Endothelial cell of umbilical vein (primary cell): ENCODE data around the gene TDRD9. TPM values are rescaled to one million over a fixed set of nuclear protein-coding genes. Genes with fewer than 3 reads are reported as not detected.

Experiments used
- BruUV-seq: library from RNA; stranded (reverse); fragments of 400-500 nt; replicated peaks from 2 replicates; lab custom pipeline; 2021; lab: Mats Ljungman, UMichigan
- CTCF ChIA-PET: fragments of 300-600, 350-600 bp; sonication (Branson Sonifier 250); formaldehyde crosslinking; loops from one replicate; lab custom pipeline; 2021; ENCODE audit warnings: antibody characterized with exemption, inconsistent platforms; lab: Charles Lee
- POLR2A ChIA-PET: fragments of 300-600, 350-600 bp; sonication (Branson Sonifier 250); formaldehyde crosslinking; loops from one replicate; lab custom pipeline; 2021; ENCODE audit warnings: antibody characterized with exemption, inconsistent platforms; lab: Charles Lee
- DNase-seq: peaks from one replicate; pipeline ENCODE4 v3.0.0-alpha.2; 2011; ENCODE audit warnings: low read depth, low spot score
- FAIRE-seq: peaks from 2 replicates; lab custom pipeline; 2011; peaks lifted over from hg19 to GRCh38; lab: Jason Lieb, UNC
- H2AFZ ChIP-seq: 2 replicates; pipeline ENCODE4 v1.6.0; 2012; ENCODE audit warnings: low read depth, low read length, control low read depth, inconsistent platforms
- H3K27ac ChIP-seq: 2 replicates; pipeline ENCODE4 v1.5.1; 2011; ENCODE audit warnings: low read depth, mild to moderate bottlenecking, control low read depth, low read length, moderate library complexity; ENCODE audit not compliant: insufficient read depth
- H3K27me3 ChIP-seq, 2 experiments: 2 replicates each; pipeline versions ENCODE4 v1.6.0 to v1.6.1; 2011; ENCODE audit warnings: low read length in 2 of 2, mixed read lengths in 1 of 2; ENCODE audit not compliant: control insufficient read depth in 2 of 2, insufficient read depth in 2 of 2
- H3K36me3 ChIP-seq, 2 experiments: 2 replicates in 1 of 2; 3 replicates in 1 of 2; pipeline ENCODE4 v1.5.1; 2011; ENCODE audit warnings: low read length in 2 of 2, mild to moderate bottlenecking in 1 of 2, moderate library complexity in 1 of 2; ENCODE audit not compliant: control insufficient read depth in 2 of 2, insufficient read depth in 2 of 2; ENCODE audit errors: extremely low read depth in 1 of 2
- H3K4me1 ChIP-seq: 3 replicates; pipeline ENCODE4 v1.5.1; 2011; ENCODE audit warnings: mild to moderate bottlenecking, low read length; ENCODE audit not compliant: control insufficient read depth, insufficient read depth; ENCODE audit errors: extremely low read depth
- H3K4me2 ChIP-seq: 2 replicates; pipeline ENCODE4 v1.6.1; 2011; ENCODE audit warnings: low read length, control low read depth, mixed read lengths; ENCODE audit not compliant: insufficient read depth
- H3K4me3 ChIP-seq, 3 experiments: fragments of 200-600 bp in 1 of 3; sonication (generic), shearing (Covaris generic) in 1 of 3; replicated peaks in 1 of 3; 2 replicates each; pipeline ENCODE4 v1.5.1; 2011 to 2016; ENCODE audit warnings: control low read depth in 3 of 3, low read length in 3 of 3, mild to moderate bottlenecking in 2 of 3, inconsistent platforms in 1 of 3, low read depth in 1 of 3, moderate library complexity in 1 of 3; ENCODE audit not compliant: insufficient read depth in 1 of 3
- H3K79me2 ChIP-seq: 2 replicates; pipeline ENCODE4 v1.6.0; 2012; ENCODE audit warnings: low read length, inconsistent platforms; ENCODE audit not compliant: control insufficient read depth, insufficient read depth
- H3K9ac ChIP-seq: replicated peaks from 2 replicates; pipeline ENCODE3; 2011; ENCODE audit warnings: low read length, control low read depth; ENCODE audit not compliant: insufficient read depth; ENCODE audit errors: extremely low read depth
- H3K9me1 ChIP-seq: replicated peaks from 3 replicates; pipeline ENCODE4 v1.6.0; 2011; ENCODE audit warnings: mild to moderate bottlenecking, low read length; ENCODE audit not compliant: control insufficient read depth, insufficient read depth; ENCODE audit errors: extremely low read depth
- H3K9me3 ChIP-seq: replicated peaks from 2 replicates; pipeline ENCODE4 v1.5.1; 2012; ENCODE audit warnings: low read length, inconsistent platforms; ENCODE audit not compliant: control insufficient read depth, insufficient read depth
- H4K20me1 ChIP-seq: replicated peaks from 2 replicates; pipeline ENCODE3; 2011; ENCODE audit warnings: mild to moderate bottlenecking, low read length; ENCODE audit not compliant: control insufficient read depth, insufficient read depth; ENCODE audit errors: extremely low read depth
- EZH2 ChIP-seq: IDR thresholded peaks from 2 replicates; pipeline ENCODE4 v1.6.1; 2012; ENCODE audit warnings: borderline replicate concordance, low read depth, mild to moderate bottlenecking, moderate library complexity, low read length, inconsistent platforms; ENCODE audit not compliant: severe bottlenecking
- FOS ChIP-seq: IDR thresholded peaks from 2 replicates; pipeline ENCODE4 v1.6.1; 2011; ENCODE audit warnings: mild to moderate bottlenecking, low read length, moderate library complexity, borderline replicate concordance; ENCODE audit not compliant: insufficient read depth
- GATA2 ChIP-seq: IDR thresholded peaks from 2 replicates; pipeline ENCODE4 v1.7.0; 2011; ENCODE audit warnings: low read depth, mild to moderate bottlenecking, moderate library complexity, mixed read lengths, low read length; ENCODE audit not compliant: insufficient read length, insufficient read depth
- JUN ChIP-seq: IDR thresholded peaks from 2 replicates; pipeline ENCODE4 v1.6.1; 2011; ENCODE audit warnings: borderline replicate concordance, low read depth; ENCODE audit not compliant: insufficient read length, insufficient read depth
- MYC ChIP-seq: IDR thresholded peaks from one replicate; pipeline ENCODE4 v1.6.1; 2011; ENCODE audit warnings: mild to moderate bottlenecking, low read depth, low read length
- POLR2A ChIP-seq: IDR thresholded peaks from 2 replicates; pipeline ENCODE4 v1.6.1; 2012; ENCODE audit warnings: low read depth, mild to moderate bottlenecking, control low read depth, low read length
- POLR2AphosphoS5 ChIP-seq: IDR thresholded peaks from 2 replicates; pipeline ENCODE4 v1.6.1; 2012; ENCODE audit warnings: low read depth, mild to moderate bottlenecking, control low read depth, low read length, moderate library complexity; ENCODE audit not compliant: insufficient read depth
- dilution Hi-C: fragments of 300-500 bp; cut with MboI; formaldehyde crosslinking; loops from one replicate; pipeline ENCODE4 v1.15.0; 2019; ENCODE audit warnings: low sequenced_read_pairs; ENCODE audit not compliant: extremely low pct_ligation_motif_present
- intact Hi-C: fragments of 100-400 bp; cut with micrococcal nuclease; formaldehyde crosslinking; loops from one replicate; pipeline ENCODE4 v1.10.0; 2022
- polyA plus RNA-seq, 4 experiments: library from polyadenylated mRNA; depleted of rRNA in 3 of 4; stranded (reverse) in 3 of 4; unstranded in 1 of 4; fragments of >200 nt; gene quantifications; 2 replicates each; pipeline versions ENCODE4 v1.2.1 to v1.2.3, GENCODE V29; 2011 to 2012; ENCODE audit warnings: missing spikeins in 1 of 4
- total RNA-seq: library from RNA; stranded (reverse); gene quantifications from 2 replicates; pipeline ENCODE4 v1.2.3, GENCODE V29; 2021
- TF ChIP-seq, protein P1 (sequence below), 2 donors: IDR thresholded peaks; 1 replicate in 1 of 2; 2 replicates in 1 of 2; pipeline ENCODE4 v1.5.1; 2011; ENCODE audit warnings: low read length in 2 of 2, mild to moderate bottlenecking in 2 of 2, moderate library complexity in 2 of 2, control low read depth in 1 of 2, inconsistent platforms in 1 of 2, low read depth in 1 of 2; ENCODE audit not compliant: insufficient read depth in 1 of 2; ENCODE audit errors: extremely low read depth in 1 of 2
- TF ChIP-seq, protein P2 (sequence below): IDR thresholded peaks from 2 replicates; pipeline ENCODE4 v1.6.1; 2011; ENCODE audit not compliant: insufficient read depth, insufficient read length

Gene TDRD9
- total and polyA plus RNA-seq, 2 donors (not counting 3 experiments of a cell fraction or from before 2014, with no cell fraction given), result 0.52 to 1.4 TPM

DNA sequence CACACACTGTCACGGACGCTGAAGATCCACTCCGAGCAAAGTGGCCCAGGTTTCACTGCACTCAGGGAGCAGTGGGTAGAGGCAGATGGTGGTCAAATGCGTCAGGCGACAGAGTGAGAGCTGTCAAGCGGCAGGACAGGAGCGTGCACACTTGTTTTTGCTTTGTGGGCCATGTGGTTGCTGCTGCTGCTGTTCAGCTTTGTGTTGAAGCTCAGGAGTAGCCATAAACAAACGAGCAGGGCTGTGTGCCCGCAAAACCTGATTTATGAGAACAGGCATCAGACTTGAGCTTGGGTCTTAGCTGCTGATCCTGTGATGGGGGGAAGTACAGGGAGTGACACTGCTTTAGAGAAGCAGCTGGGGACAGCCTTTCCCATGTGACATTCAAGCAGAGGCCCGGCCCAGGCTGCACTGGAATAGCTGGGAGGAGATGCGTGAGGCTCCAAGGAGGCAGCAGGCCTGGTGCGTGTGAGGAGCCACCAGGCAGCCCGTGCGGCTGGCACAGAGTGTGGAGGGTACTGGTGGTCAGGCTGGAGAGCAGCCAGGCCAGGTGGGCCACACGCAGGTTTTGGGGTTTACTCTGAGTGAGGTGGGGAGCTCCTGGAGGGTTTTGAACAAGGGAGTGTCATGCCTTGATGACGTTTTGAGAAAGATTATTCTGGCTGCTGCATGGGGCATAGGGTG is 126.1 kb downstream of the TDRD9 start:
- no peaks in the 10 kb centered on the region for H3K79me2 ChIP-seq
- H3K4me1 ChIP-seq, result no peaks in the 10 kb centered on the region
- no peak for TF ChIP-seq EZH2
- TF ChIP-seq JUN, result no peak
- no peak for TF ChIP-seq POLR2A
- TF ChIP-seq, protein P1, sequence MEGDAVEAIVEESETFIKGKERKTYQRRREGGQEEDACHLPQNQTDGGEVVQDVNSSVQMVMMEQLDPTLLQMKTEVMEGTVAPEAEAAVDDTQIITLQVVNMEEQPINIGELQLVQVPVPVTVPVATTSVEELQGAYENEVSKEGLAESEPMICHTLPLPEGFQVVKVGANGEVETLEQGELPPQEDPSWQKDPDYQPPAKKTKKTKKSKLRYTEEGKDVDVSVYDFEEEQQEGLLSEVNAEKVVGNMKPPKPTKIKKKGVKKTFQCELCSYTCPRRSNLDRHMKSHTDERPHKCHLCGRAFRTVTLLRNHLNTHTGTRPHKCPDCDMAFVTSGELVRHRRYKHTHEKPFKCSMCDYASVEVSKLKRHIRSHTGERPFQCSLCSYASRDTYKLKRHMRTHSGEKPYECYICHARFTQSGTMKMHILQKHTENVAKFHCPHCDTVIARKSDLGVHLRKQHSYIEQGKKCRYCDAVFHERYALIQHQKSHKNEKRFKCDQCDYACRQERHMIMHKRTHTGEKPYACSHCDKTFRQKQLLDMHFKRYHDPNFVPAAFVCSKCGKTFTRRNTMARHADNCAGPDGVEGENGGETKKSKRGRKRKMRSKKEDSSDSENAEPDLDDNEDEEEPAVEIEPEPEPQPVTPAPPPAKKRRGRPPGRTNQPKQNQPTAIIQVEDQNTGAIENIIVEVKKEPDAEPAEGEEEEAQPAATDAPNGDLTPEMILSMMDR (IDR thresholded peaks at IDR 0.05; ENCODE audit: extremely low read depth in 1 of 2, insufficient read depth in 1 of 2, low read depth in 1 of 2, low read length in 2 of 2), result no peak
- no peak for TF ChIP-seq FOS
- TF ChIP-seq GATA2, result no peak
- no peak for TF ChIP-seq POLR2AphosphoS5
- TF ChIP-seq, protein P2, sequence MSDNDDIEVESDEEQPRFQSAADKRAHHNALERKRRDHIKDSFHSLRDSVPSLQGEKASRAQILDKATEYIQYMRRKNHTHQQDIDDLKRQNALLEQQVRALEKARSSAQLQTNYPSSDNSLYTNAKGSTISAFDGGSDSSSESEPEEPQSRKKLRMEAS, result no peak
- TF ChIP-seq MYC, result no peak
- H3K9me3 ChIP-seq, result no peaks in the 10 kb centered on the region
- H4K20me1 ChIP-seq, result no peaks in the 10 kb centered on the region
- H3K4me3 ChIP-seq, result no peak overlapping the region
- no peak overlapping the region for H3K27ac ChIP-seq
- H2AFZ ChIP-seq, result no peak overlapping the region
- dilution Hi-C loops, result no loop called here
- FAIRE-seq, result no peak
- H3K27me3 ChIP-seq, result peaks cover 2% of the 10 kb centered on the region in 2 experiments
- BruUV-seq, result no TSS peak
- H3K9me1 ChIP-seq, result no peaks in the 10 kb centered on the region
- no peak overlapping the region for H3K9ac ChIP-seq
- ChIA-PET CTCF (no interaction called here), POLR2A (no interaction called here)
- intact Hi-C loops, result no loop called here
- DNase-seq, result no peak
- H3K36me3 ChIP-seq, result no peaks in the 10 kb centered on the region
- H3K4me2 ChIP-seq, result no peak overlapping the region
